ENCODE measurements around the gene ANKRD13B. TPM values are rescaled to one million over a fixed set of nuclear protein-coding genes. Genes with fewer than 3 reads are reported as not detected.

The ANKRD13B gene
- polyA plus RNA-seq, 5 donors = 8.1 to 14.0 (median 9.4) TPM

GRCh38 chr17:29594519-29595090 lies 1.7 kb downstream of the ANKRD13B start:
- no peak for DNase-seq

- DNase-seq = no peak
Measured at GRCh38 chr17:29595107-29595942, 2.4 kb downstream of the ANKRD13B start.

DNA sequence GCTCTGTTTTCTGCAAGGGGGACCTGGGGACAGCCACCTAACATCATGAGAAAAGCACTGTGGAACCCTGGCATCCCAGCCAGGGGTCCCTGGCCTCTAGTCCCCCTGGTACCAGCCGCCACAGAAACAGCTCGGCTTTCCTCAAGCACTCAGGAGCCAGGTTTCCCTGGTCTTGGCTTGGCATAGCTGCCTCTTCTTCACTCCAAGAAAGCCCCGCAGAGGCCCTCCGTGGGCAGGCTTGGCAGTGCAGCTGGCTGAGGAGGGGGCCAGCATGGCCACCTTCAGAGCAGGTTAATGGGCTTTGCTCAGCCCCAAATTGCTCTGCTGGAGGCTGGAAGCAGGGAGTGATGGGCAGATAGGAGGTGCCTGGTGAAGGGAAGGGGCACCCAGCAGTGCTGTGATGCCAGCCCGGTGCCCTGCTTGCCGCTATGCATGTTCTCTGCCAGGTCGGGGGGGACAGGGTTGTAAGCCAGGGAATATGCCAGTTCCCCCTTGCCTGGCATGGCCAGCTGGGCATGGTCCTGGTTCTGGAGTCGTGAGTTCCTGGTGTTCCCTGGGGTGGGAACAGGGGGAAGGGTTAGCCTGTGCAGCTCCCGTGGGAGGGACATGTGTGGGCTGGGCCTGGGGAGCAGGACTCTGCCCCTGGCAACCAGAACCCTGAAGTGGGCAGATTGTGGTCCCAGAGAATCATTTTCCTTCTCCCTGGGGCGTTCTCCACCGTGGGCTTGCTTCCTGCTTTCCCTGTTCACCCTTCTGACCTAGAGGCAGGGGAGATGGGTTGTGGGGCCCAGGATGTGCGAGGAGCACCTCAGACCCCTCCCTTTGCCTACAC lies 3.2 kb downstream of the ANKRD13B start:
- DNase-seq = no peak

DNA sequence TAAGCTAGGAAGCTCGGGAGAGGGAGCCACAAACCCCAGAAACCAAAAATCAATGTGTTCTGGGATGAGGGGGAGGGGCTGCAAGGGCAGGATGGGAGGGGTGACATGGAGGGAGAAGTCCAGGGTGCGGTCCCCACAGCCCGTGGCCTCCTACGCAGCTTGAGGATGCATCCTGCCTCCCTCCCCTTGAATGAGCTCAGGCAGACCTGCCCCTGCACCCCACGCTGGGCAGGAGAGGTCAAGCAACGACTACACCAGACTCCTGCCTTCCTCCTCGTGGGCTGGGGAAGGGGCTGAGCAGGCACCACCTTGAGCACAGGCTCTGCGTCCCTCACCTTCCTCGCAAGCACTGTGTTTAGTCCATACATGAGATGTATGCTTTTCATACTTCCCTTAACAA lies 3.9 kb downstream of the ANKRD13B start:
- DNase-seq = no peak

DNA sequence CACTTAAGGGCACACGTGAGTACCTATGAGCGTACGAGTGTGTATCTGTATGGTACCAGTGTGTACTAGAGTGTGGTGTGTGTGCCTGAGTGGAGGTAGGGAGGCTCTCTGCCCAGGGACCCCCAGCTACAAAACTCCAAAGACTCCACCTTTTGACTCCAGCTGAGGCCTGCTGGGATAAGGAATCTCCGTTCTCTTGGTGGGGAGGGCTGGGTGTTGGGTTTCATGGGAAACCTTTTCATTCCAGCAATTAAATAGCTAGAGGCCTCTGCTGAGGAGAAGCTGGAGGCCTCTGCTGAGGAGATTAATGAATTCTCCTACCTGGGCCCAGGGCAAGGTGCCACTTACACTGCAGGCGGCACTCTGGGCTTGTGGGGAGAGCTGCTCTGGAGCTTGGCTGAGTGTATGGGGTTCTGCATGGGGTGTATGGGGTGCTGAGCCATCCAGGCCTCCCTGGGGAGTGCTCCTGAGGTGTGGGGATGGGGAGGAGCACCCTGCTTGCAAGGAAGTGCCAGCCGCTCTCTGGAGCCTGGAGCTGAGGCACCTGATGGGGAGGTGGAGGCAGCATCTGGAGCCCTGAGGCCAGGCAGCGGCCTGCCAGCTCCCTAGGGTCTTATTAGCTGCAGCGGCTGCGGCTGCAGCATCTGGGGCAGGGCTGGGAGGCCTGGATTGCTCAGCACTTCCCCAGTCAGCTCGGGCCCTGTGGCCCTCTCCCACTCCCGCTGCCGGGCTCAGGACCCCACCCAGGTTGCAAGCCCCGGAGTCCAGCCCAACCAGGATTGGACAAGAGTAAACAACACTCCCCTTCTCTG lies 4.6 kb downstream of the ANKRD13B start:
- no peak for DNase-seq

- DNase-seq = no peak
Measured at GRCh38 chr17:29603109-29603674, 10.3 kb downstream of the ANKRD13B start.

GRCh38 chr17:29607557-29608195 lies 14.7 kb downstream of the ANKRD13B start:
- DNase-seq = no peak

- no peak for DNase-seq
Measured at GRCh38 chr17:29608986-29609385, 16.1 kb downstream of the ANKRD13B start.

DNA sequence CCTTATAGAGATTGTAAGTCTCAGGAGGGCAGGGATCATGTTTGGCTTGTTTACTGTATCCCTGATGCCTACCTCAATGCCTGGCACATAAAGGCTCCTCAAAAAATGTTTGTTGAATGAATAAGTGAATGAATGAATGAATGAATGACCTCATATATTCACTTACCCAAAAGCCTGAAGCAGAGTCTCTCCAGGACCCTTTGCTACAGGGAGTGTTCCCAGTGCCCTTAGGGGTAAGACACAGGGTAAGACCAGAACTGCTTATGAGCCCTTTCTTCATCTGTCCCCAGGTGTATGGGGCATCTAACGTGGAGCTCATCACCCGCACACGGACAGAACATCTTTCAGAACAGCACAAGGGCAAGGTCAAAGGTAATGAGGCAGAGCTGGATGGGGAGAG lies 17.5 kb downstream of the ANKRD13B start:
- no peak for DNase-seq

- DNase-seq = no peak
Measured at GRCh38 chr17:29611351-29612093, 18.6 kb downstream of the ANKRD13B start.

- no peak for DNase-seq
Measured at GRCh38 chr17:29612094-29612403, 19.1 kb downstream of the ANKRD13B start.

GRCh38 chr17:29612404-29613280 lies 19.7 kb downstream of the ANKRD13B start:
- DNase-seq = no peak

DNA sequence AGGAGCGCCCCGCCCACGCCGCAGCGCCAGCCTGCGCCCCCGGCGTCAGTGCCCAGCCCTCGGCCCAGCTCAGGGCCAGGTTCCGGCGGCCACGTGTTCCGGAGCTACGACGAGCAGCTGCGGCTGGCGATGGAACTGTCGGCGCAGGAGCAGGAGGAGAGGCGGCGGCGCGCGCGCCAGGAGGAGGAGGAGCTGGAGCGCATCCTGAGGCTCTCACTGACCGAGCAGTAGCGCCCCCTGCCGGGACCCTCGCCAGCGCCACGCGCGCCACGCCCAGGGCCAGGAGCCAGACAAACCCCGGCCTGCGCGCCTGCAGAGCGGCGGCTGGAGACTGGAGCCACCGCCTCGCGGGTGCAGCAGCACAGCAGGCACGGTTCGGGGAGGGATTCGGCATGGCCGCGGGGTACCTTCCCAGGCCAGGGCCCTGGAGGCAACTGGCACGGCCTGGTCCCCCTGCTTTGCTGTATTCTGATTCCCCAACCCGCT lies 20.5 kb downstream of the ANKRD13B start:
- DNase-seq = peak; percentile 85

DNA sequence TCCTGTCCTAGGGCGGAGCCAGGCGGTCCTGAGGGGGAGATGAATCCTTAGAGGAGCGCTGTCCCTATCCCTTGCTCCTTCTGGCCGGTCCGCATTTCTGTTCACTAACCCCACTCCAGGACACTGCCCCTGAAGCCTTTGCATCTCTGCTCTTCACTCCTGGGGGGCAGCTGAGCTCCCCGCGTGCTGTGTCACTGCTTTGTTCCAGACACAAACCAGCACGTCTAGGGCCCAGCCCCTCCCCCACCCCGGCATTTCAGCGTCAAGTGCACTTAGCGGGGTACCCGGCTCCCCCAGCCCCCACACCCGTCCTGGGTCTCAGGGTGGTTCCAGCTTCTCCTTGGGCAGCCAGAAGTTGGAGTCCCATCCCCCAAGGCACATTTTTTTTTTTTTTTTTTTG lies 20.9 kb downstream of the ANKRD13B start:
- no peak for DNase-seq

- no peak for DNase-seq
Measured at GRCh38 chr17:29614349-29615047, 21.6 kb downstream of the ANKRD13B start.

- DNase-seq = no peak
Measured at GRCh38 chr17:29615048-29615385, 22.1 kb downstream of the ANKRD13B start.

DNA sequence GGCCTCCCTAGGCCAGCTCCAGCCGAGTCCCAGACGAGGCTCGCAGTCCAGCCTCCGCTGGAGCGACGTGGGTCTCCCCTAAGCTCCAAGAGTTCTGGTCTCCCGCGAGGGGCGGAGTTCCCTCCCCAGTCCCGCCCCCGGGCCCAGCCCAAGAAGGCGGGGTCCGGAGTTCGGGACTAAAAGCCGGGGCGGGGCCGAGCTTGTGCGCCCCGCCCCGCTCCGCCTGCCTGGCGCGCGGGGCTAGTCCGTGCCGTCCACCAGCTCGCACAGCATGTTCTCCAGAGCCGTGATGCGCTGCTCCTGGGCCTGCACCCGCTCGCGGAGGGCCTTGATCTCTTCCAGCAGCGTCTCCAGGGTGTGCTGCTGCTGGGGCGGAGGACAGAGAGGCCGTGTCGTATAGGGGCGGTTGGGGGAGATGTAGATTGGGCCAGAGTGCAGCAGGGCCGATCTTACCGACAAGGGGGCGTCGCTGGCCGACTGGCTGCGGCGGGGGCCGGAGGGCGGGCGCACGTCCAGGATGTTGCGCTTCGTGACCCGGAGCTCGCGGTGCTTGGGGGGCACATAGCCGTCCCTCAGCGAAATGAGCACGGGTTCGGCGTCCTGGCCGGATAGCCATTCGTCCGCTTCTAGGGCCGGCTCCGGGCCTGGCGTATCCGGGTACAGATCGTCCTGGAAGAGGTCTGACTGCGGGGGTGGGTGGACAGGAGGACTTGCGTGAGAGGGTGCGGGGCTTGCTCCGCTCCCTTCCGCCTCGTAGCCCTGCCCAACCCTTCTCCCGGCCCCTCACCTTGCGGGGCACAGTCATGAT lies 22.8 kb downstream of the ANKRD13B start:
- peak; percentile 76 to 78 for DNase-seq
